HepG2 (cell line): Measurements from ENCODE around the gene PRH2. TPM values are rescaled to one million over a fixed set of nuclear protein-coding genes. Genes with fewer than 3 reads are reported as not detected.

Experiments used
- ATAC-seq: fragments of 200-7000 bp; cut with Tn5 transposase; 3 replicates; pipeline ENCODE4 v1.9.1; 2020; ENCODE audit warnings: mild to moderate bottlenecking, moderate library complexity
- BruUV-seq: library from RNA; stranded (reverse); fragments of 400-500 nt; replicated peaks from 2 replicates; lab custom pipeline; 2021; lab: Mats Ljungman, UMichigan
- CTCF ChIA-PET: fragments of 300-600 bp; formaldehyde crosslinking; extraction: SDS; loops from one replicate; lab custom pipeline; 2021; ENCODE audit warnings: low total read pairs, inconsistent platforms, low intra/inter-chr PET ratio; lab: Yijun Ruan, JAX
- POLR2A ChIA-PET: fragments of 350-600 bp; sonication (Branson Sonifier 250); formaldehyde crosslinking; loops from one replicate; lab custom pipeline; 2020; ENCODE audit warnings: antibody characterized with exemption, inconsistent platforms; lab: Yijun Ruan, JAX
- DNase-seq: peaks from one replicate; pipeline ENCODE4 v3.0.0-alpha.2; 2015; ENCODE audit warnings: low spot score
- FAIRE-seq: peaks from 3 replicates; lab custom pipeline; 2011; peaks lifted over from hg19 to GRCh38; lab: Jason Lieb, UNC
- H2AFZ ChIP-seq: one replicate; pipeline ENCODE4 v1.6.1; 2011; ENCODE audit warnings: low read length, inconsistent platforms
- H3K27ac ChIP-seq: fragments of 300-600 bp; 3 replicates; pipeline ENCODE4 v1.8.0; 2011; ENCODE audit warnings: mixed run types, mild to moderate bottlenecking, mixed read lengths, low read length, inconsistent platforms; ENCODE audit not compliant: insufficient read depth; ENCODE audit errors: extremely low read length
- H3K27me3 ChIP-seq, 2 experiments: fragments of 200-600 bp in 1 of 2; 2 replicates in 1 of 2; 3 replicates in 1 of 2; pipeline versions ENCODE4 v1.6.0 to v1.8.0; 2011; ENCODE audit warnings: low read length in 2 of 2, mild to moderate bottlenecking in 2 of 2, moderate library complexity in 2 of 2, inconsistent platforms in 1 of 2; ENCODE audit not compliant: insufficient read depth in 2 of 2, control insufficient read depth in 1 of 2
- H3K36me3 ChIP-seq, 2 experiments: fragments of 200-600 bp in 1 of 2; replicated peaks in 1 of 2; 2 replicates in 1 of 2; 3 replicates in 1 of 2; pipeline versions ENCODE4 v1.5.1 to v1.8.0; 2011; ENCODE audit warnings: low read length in 2 of 2, inconsistent platforms in 1 of 2; ENCODE audit not compliant: insufficient read depth in 2 of 2, control insufficient read depth in 1 of 2
- H3K4me1 ChIP-seq: 2 replicates; pipeline ENCODE4 v1.5.1; 2012; ENCODE audit warnings: low read length, inconsistent platforms; ENCODE audit not compliant: insufficient read depth
- H3K4me2 ChIP-seq: 2 replicates; pipeline ENCODE4 v1.6.0; 2011; ENCODE audit warnings: low read depth, low read length, inconsistent platforms
- H3K4me3 ChIP-seq, 3 experiments: fragments of 200-600 bp in 1 of 3; sonication (generic), shearing (Covaris generic) in 1 of 3; replicated peaks in 1 of 3; 2 replicates each; pipeline ENCODE4 v1.5.1; 2011 to 2016; ENCODE audit warnings: low read length in 3 of 3, inconsistent platforms in 2 of 3, low read depth in 2 of 3, mild to moderate bottlenecking in 2 of 3, control low read depth in 1 of 3, mixed read lengths in 1 of 3; ENCODE audit not compliant: insufficient read depth in 1 of 3
- H3K79me2 ChIP-seq: one replicate; pipeline ENCODE4 v1.6.1; 2011; ENCODE audit warnings: low read length, inconsistent platforms; ENCODE audit not compliant: insufficient read depth
- H3K9ac ChIP-seq: 2 replicates; pipeline ENCODE4 v1.6.0; 2011; ENCODE audit warnings: mild to moderate bottlenecking, low read depth, low read length, inconsistent platforms; ENCODE audit not compliant: insufficient read depth
- H3K9me3 ChIP-seq: 2 replicates; pipeline ENCODE4 v1.5.1; 2012; ENCODE audit warnings: mild to moderate bottlenecking, low read length
- H4K20me1 ChIP-seq: 2 replicates; pipeline ENCODE4 v1.6.0; 2011; ENCODE audit warnings: inconsistent platforms, mild to moderate bottlenecking, low read length, moderate library complexity; ENCODE audit not compliant: insufficient read depth
- CAMTA2 ChIP-seq: sonication (generic); formaldehyde crosslinking; IDR thresholded peaks from 2 replicates; pipeline ENCODE4 v1.4.0; 2020; ENCODE audit warnings: mild to moderate bottlenecking, missing genetic modification reagents, borderline replicate concordance
- ESRRA ChIP-seq: sonication (generic); formaldehyde crosslinking; IDR thresholded peaks from 2 replicates; pipeline ENCODE4 v1.5.1; 2020; ENCODE audit warnings: mild to moderate bottlenecking, low read depth, missing genetic modification reagents
- FOSL2 ChIP-seq: sonication (generic); formaldehyde crosslinking; IDR thresholded peaks from 2 replicates; pipeline ENCODE4 v1.4.0; 2020; ENCODE audit warnings: missing genetic modification reagents
- HHEX ChIP-seq: IDR thresholded peaks from 2 replicates; pipeline ENCODE4 v1.6.1; 2016; ENCODE audit warnings: control low read depth
- NFE2 ChIP-seq: sonication (generic); formaldehyde crosslinking; IDR thresholded peaks from 2 replicates; pipeline ENCODE4 v1.4.0; 2020; ENCODE audit warnings: missing genetic modification reagents
- NFE2L2 ChIP-seq: fragments of 150-350 bp; IDR thresholded peaks from 2 replicates; pipeline ENCODE4 v1.6.1; 2014; ENCODE audit warnings: low read length
- NR2F1 ChIP-seq, 2 experiments: fragments of 450-650 bp in 1 of 2; formaldehyde crosslinking in 1 of 2; IDR thresholded peaks; 2 replicates each; pipeline versions ENCODE4 v1.5.0 to v1.6.1; 2016 to 2020; ENCODE audit warnings: mild to moderate bottlenecking in 1 of 2, missing compliant biosample characterization in 1 of 2, missing genetic modification reagents in 1 of 2, moderate library complexity in 1 of 2
- NR2F6 ChIP-seq, 2 experiments: IDR thresholded peaks; 2 replicates each; pipeline ENCODE4 v1.6.1; 2016; ENCODE audit warnings: antibody characterized with exemption in 1 of 2, mild to moderate bottlenecking in 1 of 2
- PRMT3 ChIP-seq: sonication (generic); formaldehyde crosslinking; IDR thresholded peaks from 2 replicates; pipeline ENCODE4 v1.8.1; 2022; ENCODE audit warnings: low read depth, mild to moderate bottlenecking, moderate library complexity, missing genetic modification reagents, borderline replicate concordance
- SETDB1 ChIP-seq: sonication (generic); formaldehyde crosslinking; IDR thresholded peaks from 2 replicates; pipeline ENCODE4 v1.5.1; 2020; ENCODE audit warnings: missing genetic modification reagents, mild to moderate bottlenecking, borderline replicate concordance
- SRSF9 ChIP-seq: fragments of 200-400 bp; formaldehyde crosslinking; IDR thresholded peaks from 2 replicates; pipeline ENCODE4 v1.6.1; 2018; ENCODE audit warnings: borderline replicate concordance, mild to moderate bottlenecking, low read depth, low read length; ENCODE audit not compliant: insufficient read depth, poor library complexity, severe bottlenecking
- TAF1 ChIP-seq: sonication (generic); formaldehyde crosslinking; IDR thresholded peaks from 2 replicates; pipeline ENCODE4 v1.4.0; 2020; ENCODE audit warnings: missing genetic modification reagents
- TGIF2 ChIP-seq: IDR thresholded peaks from 2 replicates; pipeline ENCODE4 v1.6.1; 2016; ENCODE audit warnings: control low read depth, missing compliant biosample characterization
- ZNF570 ChIP-seq: sonication (generic); formaldehyde crosslinking; IDR thresholded peaks from 2 replicates; pipeline ENCODE4 v1.4.0; 2020; ENCODE audit warnings: mild to moderate bottlenecking, missing genetic modification reagents, borderline replicate concordance
- ZNF644 ChIP-seq: IDR thresholded peaks from 2 replicates; pipeline ENCODE4 v1.6.1; 2016; ENCODE audit warnings: low read depth
- WGBS: methylation state at CpG from one replicate; pipeline ENCODE4 v1.1.6; 2017; ENCODE audit warnings: low lambda C conversion rate; 5-methylcytosine and 5-hydroxymethylcytosine counted together
- in situ Hi-C: cut with HindIII; loops from 2 replicates; pipeline ENCODE4 v1.10.0; 2017; ENCODE audit warnings: low pct_unique_long_range_greater_than_20kb; ENCODE audit not compliant: extremely low pct_ligation_motif_present
- intact Hi-C: fragments of 100-400 bp; cut with micrococcal nuclease; formaldehyde crosslinking; loops from one replicate; pipeline ENCODE4 v1.10.0; 2022; ENCODE audit not compliant: unreplicated experiment
- polyA plus RNA-seq, 8 experiments: library from polyadenylated mRNA; depleted of rRNA in 3 of 8; stranded (reverse) in 7 of 8; unstranded in 1 of 8; fragments of >200 nt; fragmentation: Illumina TruSeq in 4 of 8; extraction: Trizol in 4 of 8; gene quantifications; 2 replicates each; pipeline versions ENCODE4 v1.2.1 to v1.2.3, GENCODE V29; 2011 to 2016; ENCODE audit warnings: low read depth in 4 of 8, missing spikeins in 1 of 8, mixed read lengths in 1 of 8; ENCODE audit not compliant: insufficient read depth in 1 of 8
- total RNA-seq, 5 experiments: library from RNA; depleted of rRNA; stranded (reverse); fragments of >200 nt; fragmentation: Illumina TruSeq; extraction: Trizol; gene quantifications; 2 replicates each; pipeline ENCODE4 v1.2.3, GENCODE V29; 2016; ENCODE audit warnings: low read depth in 1 of 5
- TF ChIP-seq, protein P1 (sequence below): sonication (generic); formaldehyde crosslinking; IDR thresholded peaks from 2 replicates; pipeline ENCODE4 v1.4.0; 2020; ENCODE audit warnings: missing genetic modification reagents, borderline replicate concordance
- TF ChIP-seq, protein P2 (sequence below): IDR thresholded peaks from 2 replicates; pipeline ENCODE4 v1.6.1; 2016; ENCODE audit warnings: low read depth, control low read depth
- TF ChIP-seq, protein P3 (sequence below): sonication (generic); formaldehyde crosslinking; IDR thresholded peaks from 2 replicates; pipeline ENCODE4 v1.5.1; 2020; ENCODE audit warnings: missing genetic modification reagents, mild to moderate bottlenecking, borderline replicate concordance

Gene PRH2
- total and polyA plus RNA-seq, 2 of the 13 experiments (the other 11 are each of a cell fraction or from before 2014, with no cell fraction given): 0.24 to 0.48 TPM

DNA sequence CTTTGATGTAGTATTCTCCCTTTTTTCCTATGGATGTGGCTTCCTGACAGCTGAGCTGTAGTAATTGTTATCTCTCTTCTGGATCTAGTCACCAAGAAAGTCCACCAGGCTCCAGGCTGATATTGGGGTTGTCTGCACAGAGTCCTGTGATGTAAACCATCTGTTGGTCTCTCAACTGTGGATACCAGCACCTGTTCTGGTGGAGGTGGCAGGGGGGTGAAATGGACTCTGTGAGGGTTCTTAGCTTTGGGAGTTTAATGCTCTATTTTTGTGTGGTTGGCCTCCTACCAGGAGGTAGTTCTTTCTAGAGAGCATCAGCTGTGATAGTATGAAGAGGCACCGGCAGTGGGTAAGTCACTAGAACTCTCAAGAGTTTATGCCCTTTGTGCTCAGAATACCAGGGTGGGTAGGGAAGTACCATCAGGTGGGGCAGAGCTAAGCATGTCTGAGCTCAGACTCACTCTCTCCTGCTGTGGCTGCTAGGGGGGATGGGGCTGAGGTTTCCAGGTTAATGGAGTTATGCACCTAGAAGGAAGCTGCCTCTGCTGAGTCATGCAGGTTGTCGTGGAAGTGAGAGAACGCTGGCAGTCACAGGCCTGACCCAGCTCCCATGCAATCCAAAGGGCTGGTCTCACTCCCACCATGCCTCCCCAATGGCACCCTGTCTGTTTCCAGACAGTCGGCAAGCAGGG lies 13.0 kb downstream of the PRH2 start:
- ATAC-seq: peak; percentile 48
- POLR2A ChIA-PET: interaction anchor here (0.6 to 1.2 kb wide), 2 partner anchors 8 to 229 kb away, joined by 3 to 4 read pairs; partner anchors contain the start of gene SMIM10L1
- BruUV-seq: no TSS peak

DNA sequence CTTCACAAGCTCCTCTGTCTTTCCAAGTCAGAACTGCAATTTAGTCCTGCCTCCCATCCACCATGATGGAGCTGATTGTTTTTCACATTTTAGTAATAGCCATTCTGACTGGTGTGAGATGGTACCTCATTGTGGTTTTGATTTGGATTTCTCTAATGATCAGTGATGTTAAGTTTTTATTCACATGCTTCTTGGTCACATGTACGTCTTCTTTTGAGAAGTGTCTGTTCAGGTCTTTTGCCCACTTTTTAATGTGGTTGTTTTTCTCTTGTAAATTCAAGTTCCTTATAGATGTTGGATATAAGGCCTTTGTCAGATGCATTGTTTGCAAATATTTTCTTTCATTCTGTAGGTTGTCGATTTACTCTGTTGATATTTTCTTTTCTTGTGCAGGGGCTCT lies 14.1 kb downstream of the PRH2 start:
- no peak for FAIRE-seq
- Histone ChIP-seq H3K4me2 (no peak overlapping the region), H4K20me1 (no peaks in the 10 kb centered on the region), H3K4me3 (no peak overlapping the region), H3K9ac (no peak overlapping the region), H3K79me2 (no peaks in the 10 kb centered on the region), H3K27ac (no peak overlapping the region), H2AFZ (no peak overlapping the region), H3K36me3 (no peaks in the 10 kb centered on the region), H3K9me3 (peaks cover 16% of the 10 kb centered on the region; the same call in 1 of the 2 replicates), H3K27me3 (no peaks in the 10 kb centered on the region), H3K4me1 (peaks cover 13% of the 10 kb centered on the region)
- DNase-seq: no peak
- 95% methylated on average over 2 of the region's 2 CpGs for WGBS
- ChIA-PET POLR2A (no interaction called here), CTCF (no interaction called here)
- no TSS peak for BruUV-seq
- intact Hi-C loops: no loop called here
- ATAC-seq: no peak
- in situ Hi-C loops: no loop called here
- TF ChIP-seq ZNF570 (CRISPR knock-in tag) (no peak), NR2F1 (CRISPR knock-in tag; IDR thresholded peaks at IDR 0.05) (no peak), PRMT3 (no peak), TGIF2 (CRISPR knock-in tag) (no peak), HHEX (CRISPR knock-in tag) (no peak)
- TF ChIP-seq, protein P1, sequence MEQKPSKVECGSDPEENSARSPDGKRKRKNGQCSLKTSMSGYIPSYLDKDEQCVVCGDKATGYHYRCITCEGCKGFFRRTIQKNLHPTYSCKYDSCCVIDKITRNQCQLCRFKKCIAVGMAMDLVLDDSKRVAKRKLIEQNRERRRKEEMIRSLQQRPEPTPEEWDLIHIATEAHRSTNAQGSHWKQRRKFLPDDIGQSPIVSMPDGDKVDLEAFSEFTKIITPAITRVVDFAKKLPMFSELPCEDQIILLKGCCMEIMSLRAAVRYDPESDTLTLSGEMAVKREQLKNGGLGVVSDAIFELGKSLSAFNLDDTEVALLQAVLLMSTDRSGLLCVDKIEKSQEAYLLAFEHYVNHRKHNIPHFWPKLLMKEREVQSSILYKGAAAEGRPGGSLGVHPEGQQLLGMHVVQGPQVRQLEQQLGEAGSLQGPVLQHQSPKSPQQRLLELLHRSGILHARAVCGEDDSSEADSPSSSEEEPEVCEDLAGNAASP: no peak
- TF ChIP-seq, protein P2, sequence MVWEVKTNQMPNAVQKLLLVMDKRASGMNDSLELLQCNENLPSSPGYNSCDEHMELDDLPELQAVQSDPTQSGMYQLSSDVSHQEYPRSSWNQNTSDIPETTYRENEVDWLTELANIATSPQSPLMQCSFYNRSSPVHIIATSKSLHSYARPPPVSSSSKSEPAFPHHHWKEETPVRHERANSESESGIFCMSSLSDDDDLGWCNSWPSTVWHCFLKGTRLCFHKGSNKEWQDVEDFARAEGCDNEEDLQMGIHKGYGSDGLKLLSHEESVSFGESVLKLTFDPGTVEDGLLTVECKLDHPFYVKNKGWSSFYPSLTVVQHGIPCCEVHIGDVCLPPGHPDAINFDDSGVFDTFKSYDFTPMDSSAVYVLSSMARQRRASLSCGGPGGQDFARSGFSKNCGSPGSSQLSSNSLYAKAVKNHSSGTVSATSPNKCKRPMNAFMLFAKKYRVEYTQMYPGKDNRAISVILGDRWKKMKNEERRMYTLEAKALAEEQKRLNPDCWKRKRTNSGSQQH (CRISPR knock-in tag): no peak

More for the DNA sequence above, 13.0 kb downstream of the PRH2 start:
- H3K9ac ChIP-seq: no peak overlapping the region
- H3K4me2 ChIP-seq: no peak overlapping the region
- no peak for FAIRE-seq
- peak; percentile 28 for DNase-seq
- intact Hi-C loops (no loop called here), in situ Hi-C loops (no loop called here)
- H3K9me3 ChIP-seq: peaks cover 9% of the 10 kb centered on the region; the same call in 1 of the 2 replicates
- WGBS: 83% methylated on average over 1 of the region's 4 CpGs
- H4K20me1 ChIP-seq: no peaks in the 10 kb centered on the region
- CTCF ChIA-PET: no interaction called here
- no peak overlapping the region for H2AFZ ChIP-seq
- H3K27ac ChIP-seq: no peak overlapping the region
- no peaks in the 10 kb centered on the region for H3K27me3 ChIP-seq
- TF ChIP-seq FOSL2 (peak; percentile 52), SETDB1 (CRISPR knock-in tag) (no peak), NFE2 (peak; percentile 69; the same call in 1 of the 2 replicates), CAMTA2 (CRISPR knock-in tag) (no peak), NFE2L2 (peak; percentile 46), SRSF9 (no peak), ZNF644 (no peak), NR2F6 (IDR thresholded peaks at IDR 0.05) (no peak), NR2F6 (CRISPR knock-in tag; IDR thresholded peaks at IDR 0.05) (no peak), ESRRA (CRISPR knock-in tag) (no peak), TAF1 (CRISPR knock-in tag) (no peak)
- TF ChIP-seq, protein P3, sequence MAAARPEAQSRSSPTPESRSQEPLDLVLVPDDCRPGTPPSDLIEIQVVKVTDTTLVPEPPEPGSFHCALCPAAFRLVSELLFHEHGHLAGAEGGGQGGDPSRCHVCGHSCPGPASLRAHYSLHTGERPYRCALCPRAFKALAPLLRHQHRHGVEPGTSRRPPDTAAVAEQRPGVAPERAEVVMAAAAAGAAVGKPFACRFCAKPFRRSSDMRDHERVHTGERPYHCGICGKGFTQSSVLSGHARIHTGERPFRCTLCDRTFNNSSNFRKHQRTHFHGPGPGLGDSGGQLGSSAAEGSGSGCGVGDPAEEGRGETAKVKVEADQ (CRISPR knock-in tag): no peak
- no peaks in the 10 kb centered on the region for H3K79me2 ChIP-seq
- no peak overlapping the region for H3K4me3 ChIP-seq
- H3K36me3 ChIP-seq: no peaks in the 10 kb centered on the region
- H3K4me1 ChIP-seq: peaks cover 13% of the 10 kb centered on the region
